CD4-positive, alpha-beta T cell treated with Interferon gamma for 1 hour (primary cell): ENCODE measurements around the gene KLRF2.
A peak's percentile ranks its signal among the peaks of the same experiment; 100 is the strongest.

ENCODE experiments used
- DNase-seq: peaks from one replicate; pipeline ENCODE4 v3.0.0-alpha.2; 2020

Gene KLRF2

GRCh38 chr12:9895215-9895971 lies 14.1 kb downstream of the KLRF2 start:
- DNase-seq, result no peak

- DNase-seq, result no peak
Observed at GRCh38 chr12:9897535-9897934, 16.2 kb downstream of the KLRF2 start.

GRCh38 chr12:9899209-9899608 lies 17.9 kb downstream of the KLRF2 start:
- no peak for DNase-seq

- no peak for DNase-seq
Observed at GRCh38 chr12:9900930-9901329, 19.6 kb downstream of the KLRF2 start.

- no peak for DNase-seq
Observed at GRCh38 chr12:9902539-9903228, 21.4 kb downstream of the KLRF2 start.

GRCh38 chr12:9906873-9907272 lies 25.6 kb downstream of the KLRF2 start:
- peak; percentile 37 for DNase-seq

- DNase-seq, result no peak
Observed at GRCh38 chr12:9907769-9908168, 26.5 kb downstream of the KLRF2 start.

- DNase-seq, result no peak
Observed at GRCh38 chr12:9908350-9908749, 27.1 kb downstream of the KLRF2 start.

GRCh38 chr12:9909724-9910123 lies 28.4 kb downstream of the KLRF2 start:
- DNase-seq, result no peak

GRCh38 chr12:9910716-9911421 lies 29.6 kb downstream of the KLRF2 start:
- DNase-seq, result no peak

- no peak for DNase-seq
Observed at GRCh38 chr12:9911708-9912107, 30.4 kb downstream of the KLRF2 start.

- DNase-seq, result no peak
Observed at GRCh38 chr12:9919443-9919842, 38.2 kb downstream of the KLRF2 start.

- DNase-seq, result no peak
Observed at GRCh38 chr12:9920451-9920850, 39.2 kb downstream of the KLRF2 start.

GRCh38 chr12:9922429-9922828 lies 41.1 kb downstream of the KLRF2 start:
- no peak for DNase-seq

- DNase-seq, result no peak
Observed at GRCh38 chr12:9925705-9926393, 44.6 kb downstream of the KLRF2 start.

GRCh38 chr12:9926876-9927275 lies 45.6 kb downstream of the KLRF2 start:
- DNase-seq, result no peak

- no peak for DNase-seq
Observed at GRCh38 chr12:9928607-9929006, 47.3 kb downstream of the KLRF2 start.

GRCh38 chr12:9931245-9931644 lies 50.0 kb downstream of the KLRF2 start:
- no peak for DNase-seq

- DNase-seq, result no peak
Observed at GRCh38 chr12:9932270-9932669, 51.0 kb downstream of the KLRF2 start, which contains the start of gene CLEC2A. Gene CLEC2A, minus strand, starts transcription at chr12:9932370. Its CDS starts 41 bp downstream, at chr12:9932329.

- DNase-seq, result no peak
Observed at GRCh38 chr12:9933958-9934357, 52.7 kb downstream of the KLRF2 start.

GRCh38 chr12:9935026-9935425 lies 53.7 kb downstream of the KLRF2 start:
- no peak for DNase-seq

- no peak for DNase-seq
Observed at GRCh38 chr12:9936591-9936990, 55.3 kb downstream of the KLRF2 start.

- DNase-seq, result no peak
Observed at GRCh38 chr12:9940375-9940774, 59.1 kb downstream of the KLRF2 start.
